GM18861 (cell line): Measurements from ENCODE around the gene DCP1A.
A peak's percentile ranks its signal among the peaks of the same experiment; 100 is the strongest.
"Not testable (repeated sequence)": the region's sequence is repeated elsewhere in the genome, so short reads cannot be mapped to it uniquely, and the experiment has no call there.

Experiments
- ATAC-seq: cut with Tn5 transposase; IDR thresholded peaks from one replicate; pipeline ENCODE4 v1.9.1; 2021; ENCODE audit not compliant: unreplicated experiment

DCP1A gene

GRCh38 chr3:53329897-53330296, 17.4 kb downstream of the DCP1A start:
- no peak for ATAC-seq

GRCh38 chr3:53328746-53329145, 18.6 kb downstream of the DCP1A start:
- ATAC-seq = no peak

- ATAC-seq = not testable (repeated sequence)
Measured at GRCh38 chr3:53327986-53328385, 19.4 kb downstream of the DCP1A start.

GRCh38 chr3:53324105-53324504, 23.2 kb downstream of the DCP1A start:
- ATAC-seq = no peak

- no peak for ATAC-seq
Measured at GRCh38 chr3:53320697-53321096, 26.6 kb downstream of the DCP1A start.

GRCh38 chr3:53318522-53318921, 28.8 kb downstream of the DCP1A start:
- ATAC-seq = no peak

- ATAC-seq = no peak
Measured at GRCh38 chr3:53312832-53313231, 34.5 kb downstream of the DCP1A start.

- ATAC-seq = no peak
Measured at GRCh38 chr3:53311882-53312281, 35.5 kb downstream of the DCP1A start.

GRCh38 chr3:53303957-53304356, 43.4 kb downstream of the DCP1A start:
- no peak for ATAC-seq

GRCh38 chr3:53303549-53303948, 43.8 kb downstream of the DCP1A start:
- ATAC-seq = no peak

- no peak for ATAC-seq
Measured at GRCh38 chr3:53300826-53301225, 46.5 kb downstream of the DCP1A start.

GRCh38 chr3:53299611-53300023, 47.7 kb downstream of the DCP1A start:
- ATAC-seq = not testable (repeated sequence)

GRCh38 chr3:53295410-53295809, 51.9 kb downstream of the DCP1A start:
- ATAC-seq = no peak

GRCh38 chr3:53293867-53294266, 53.5 kb downstream of the DCP1A start:
- ATAC-seq = no peak

- ATAC-seq = no peak
Measured at GRCh38 chr3:53288214-53288613, 59.1 kb downstream of the DCP1A start.

- no peak for ATAC-seq
Measured at GRCh38 chr3:53287131-53287629, 60.2 kb downstream of the DCP1A start.

GRCh38 chr3:53286727-53287126, 60.6 kb downstream of the DCP1A start:
- ATAC-seq = no peak

- no peak for ATAC-seq
Measured at GRCh38 chr3:53282581-53282980, 64.8 kb downstream of the DCP1A start.

GRCh38 chr3:53278667-53279066, 68.7 kb downstream of the DCP1A start:
- ATAC-seq = no peak

- ATAC-seq = no peak
Measured at GRCh38 chr3:53274938-53275605, 72.3 kb downstream of the DCP1A start.

- ATAC-seq = no peak
Measured at GRCh38 chr3:53273146-53273670, 74.1 kb downstream of the DCP1A start.

GRCh38 chr3:53269888-53270880, 77.2 kb downstream of the DCP1A start:
- peak; percentile 59 for ATAC-seq
